ENCODE measurements around the gene SORCS3. TPM values are rescaled to one million over a fixed set of nuclear protein-coding genes. Genes with fewer than 3 reads are reported as not detected.
"Not testable (repeated sequence)": the region's sequence is repeated elsewhere in the genome, so short reads cannot be mapped to it uniquely, and the experiment has no call there.

SORCS3 gene
- total and polyA plus RNA-seq, 10 of the 15 experiments (the other 5 are each of a cell fraction or from before 2014, with no cell fraction given): 0.01 to 0.04 (median 0.02) TPM; not detected in 7

DNA sequence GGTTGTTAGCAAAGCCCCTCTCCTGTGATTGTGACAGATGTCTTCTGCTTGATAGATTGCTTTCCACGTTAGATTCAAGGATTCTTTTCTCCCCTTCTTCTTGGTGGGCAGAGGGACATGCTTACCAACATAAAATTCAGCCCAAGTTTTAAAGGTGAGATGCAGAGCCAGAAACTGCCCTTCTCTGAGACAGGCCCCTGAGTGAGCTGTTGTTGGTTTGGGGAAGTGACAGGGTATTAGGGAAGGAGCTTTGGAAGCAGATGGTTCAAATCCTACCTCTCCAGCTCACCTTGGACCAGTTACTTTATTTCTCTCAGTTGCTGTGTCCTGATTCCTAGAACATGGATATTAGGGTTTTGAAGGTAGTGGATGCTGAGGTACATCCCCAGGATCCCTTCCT is 53.0 kb downstream of the SORCS3 start:
- no TSS peak for BruUV-seq (replicated peaks)
- no peaks in the 10 kb centered on the region for H3K79me2 ChIP-seq (ENCODE audit: control insufficient read depth, insufficient read depth, low read length)
- ChIA-PET POLR2A (no interaction called here), RAD21 (ENCODE audit: unreplicated experiment) (no interaction called here), SMC1A (ENCODE audit: uncharacterized antibody, unreplicated experiment) (no interaction called here), CTCF (interaction anchor here (0.9 kb wide), 1 partner anchor 10 kb away, joined by 3 read pairs; no protein-coding TSS in a partner anchor)
- H3K9ac ChIP-seq (ENCODE audit: control insufficient read depth, insufficient read depth, low read length): no peak overlapping the region
- FAIRE-seq (no peak), DNase-seq (ENCODE audit: low read depth, low spot score) (no peak), ATAC-seq (no peak)
- in situ Hi-C loops (cut with MboI) (no loop called here), intact Hi-C loops (cut with micrococcal nuclease; ENCODE audit: unreplicated experiment) (no loop called here)
- no peaks in the 10 kb centered on the region for H3K36me3 ChIP-seq (ENCODE audit: control insufficient read depth in 2 of 2, insufficient read depth in 2 of 2, low read length in 1 of 2)
- H3K4me3 ChIP-seq: no peak overlapping the region
- H3K9me3 ChIP-seq (replicated peaks; ENCODE audit: control insufficient read depth, insufficient read depth, low read length): no peaks in the 10 kb centered on the region
- H3K27ac ChIP-seq (ENCODE audit: control insufficient read depth, insufficient read depth): no peak overlapping the region
- H3K4me2 ChIP-seq (ENCODE audit: control insufficient read depth, insufficient read depth): no peak overlapping the region
- 0% methylated on average over 1 of the region's 1 CpG for WGBS (ENCODE audit: insufficient coverage, insufficient replicate concordance, low lambda C conversion rate, missing lambda C conversion rate)
- 0 out of 4 replicates have a peak, but pooled peaks cover 0 to 2% of the 10 kb centered on the region in 2 experiments for H3K27me3 ChIP-seq (replicated peaks in 1 of 2; ENCODE audit: control insufficient read depth in 2 of 2, insufficient read depth in 2 of 2, low read length in 1 of 2)
- H3K4me1 ChIP-seq (ENCODE audit: control insufficient read depth, insufficient read depth, low read length): no peaks in the 10 kb centered on the region
- TF ChIP-seq MTA3 (IDR thresholded peaks at IDR 0.05; ENCODE audit: borderline replicate concordance, low read length) (no peak), JUND (IDR thresholded peaks at IDR 0.05; ENCODE audit: low read depth, low read length) (no peak)
- TF ChIP-seq, protein P1, sequence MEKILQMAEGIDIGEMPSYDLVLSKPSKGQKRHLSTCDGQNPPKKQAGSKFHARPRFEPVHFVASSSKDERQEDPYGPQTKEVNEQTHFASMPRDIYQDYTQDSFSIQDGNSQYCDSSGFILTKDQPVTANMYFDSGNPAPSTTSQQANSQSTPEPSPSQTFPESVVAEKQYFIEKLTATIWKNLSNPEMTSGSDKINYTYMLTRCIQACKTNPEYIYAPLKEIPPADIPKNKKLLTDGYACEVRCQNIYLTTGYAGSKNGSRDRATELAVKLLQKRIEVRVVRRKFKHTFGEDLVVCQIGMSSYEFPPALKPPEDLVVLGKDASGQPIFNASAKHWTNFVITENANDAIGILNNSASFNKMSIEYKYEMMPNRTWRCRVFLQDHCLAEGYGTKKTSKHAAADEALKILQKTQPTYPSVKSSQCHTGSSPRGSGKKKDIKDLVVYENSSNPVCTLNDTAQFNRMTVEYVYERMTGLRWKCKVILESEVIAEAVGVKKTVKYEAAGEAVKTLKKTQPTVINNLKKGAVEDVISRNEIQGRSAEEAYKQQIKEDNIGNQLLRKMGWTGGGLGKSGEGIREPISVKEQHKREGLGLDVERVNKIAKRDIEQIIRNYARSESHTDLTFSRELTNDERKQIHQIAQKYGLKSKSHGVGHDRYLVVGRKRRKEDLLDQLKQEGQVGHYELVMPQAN (conservative IDR thresholded peaks at IDR 0.05): no peak
- no peak overlapping the region for H2AFZ ChIP-seq (ENCODE audit: control insufficient read depth, low read depth, low read length)
- no peaks in the 10 kb centered on the region for H4K20me1 ChIP-seq (ENCODE audit: control insufficient read depth, insufficient read depth)

DNA sequence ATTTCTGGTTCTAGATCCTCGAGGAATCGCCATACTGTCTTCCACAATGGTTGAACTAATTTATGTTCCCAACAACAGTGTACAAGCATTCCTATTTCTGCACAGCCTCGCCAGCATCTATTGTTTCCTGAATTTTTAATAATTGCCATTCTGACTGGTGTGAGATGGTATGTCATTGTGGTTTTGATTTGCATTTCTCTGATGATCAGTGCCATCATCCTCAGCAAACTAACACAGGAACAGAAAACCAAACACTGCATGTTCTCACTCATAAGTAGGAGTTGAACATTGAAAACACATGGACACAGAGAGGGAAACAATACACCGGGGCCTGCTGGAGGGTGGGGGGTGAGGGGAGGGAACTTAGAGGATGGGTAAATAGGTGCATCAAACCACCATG is 62.2 kb downstream of the SORCS3 start:
- POLR2A ChIA-PET: not testable (repeated sequence)

More for the DNA sequence above, 62.2 kb downstream of the SORCS3 start:
- H3K27me3 ChIP-seq (replicated peaks in 1 of 2; ENCODE audit: control insufficient read depth in 2 of 2, insufficient read depth in 2 of 2, low read length in 1 of 2); BruUV-seq (replicated peaks); in situ Hi-C loops (cut with MboI); FAIRE-seq; H3K4me3 ChIP-seq; H3K9ac ChIP-seq (ENCODE audit: control insufficient read depth, insufficient read depth, low read length); H3K27ac ChIP-seq (ENCODE audit: control insufficient read depth, insufficient read depth); intact Hi-C loops (cut with micrococcal nuclease; ENCODE audit: unreplicated experiment); H3K4me2 ChIP-seq (ENCODE audit: control insufficient read depth, insufficient read depth); H3K36me3 ChIP-seq (ENCODE audit: control insufficient read depth in 2 of 2, insufficient read depth in 2 of 2, low read length in 1 of 2); H4K20me1 ChIP-seq (ENCODE audit: control insufficient read depth, insufficient read depth); H2AFZ ChIP-seq (ENCODE audit: control insufficient read depth, low read depth, low read length); DNase-seq (ENCODE audit: low read depth, low spot score); H3K79me2 ChIP-seq (ENCODE audit: control insufficient read depth, insufficient read depth, low read length); H3K4me1 ChIP-seq (ENCODE audit: control insufficient read depth, insufficient read depth, low read length); H3K9me3 ChIP-seq (replicated peaks; ENCODE audit: control insufficient read depth, insufficient read depth, low read length): not testable (repeated sequence)
- CTCF ChIA-PET: interaction anchor here (1.0 to 1.1 kb wide), 2 partner anchors 8 to 9 kb away, joined by 3 read pairs; no protein-coding TSS in a partner anchor
- RAD21 ChIA-PET (ENCODE audit: unreplicated experiment): interaction anchor here (0.6 kb wide), 1 partner anchor 80 kb away, joined by 3 read pairs; no protein-coding TSS in a partner anchor
- ATAC-seq: peak; percentile 21; the same call in 1 of the 3 replicates
- SMC1A ChIA-PET (ENCODE audit: uncharacterized antibody, unreplicated experiment): interaction anchor here (0.6 kb wide), 1 partner anchor 110 kb away, joined by 3 read pairs; no protein-coding TSS in a partner anchor
- WGBS (ENCODE audit: insufficient coverage, insufficient replicate concordance, low lambda C conversion rate, missing lambda C conversion rate): 48% methylated on average over 3 of the region's 4 CpGs

Data from GM12878 (cell line).